ENCODE data around the gene MT1B. TPM values are rescaled to one million over a fixed set of nuclear protein-coding genes. Genes with fewer than 3 reads are reported as not detected.

Gene MT1B
- total and polyA plus RNA-seq, 2 of the 13 experiments (the other 11 are each of a cell fraction or from before 2014, with no cell fraction given) = 0.89 TPM; not detected in 1

- no peak for DNase-seq (ENCODE audit: low spot score)
- 0% methylated on average over 6 of the region's 6 CpGs for WGBS (ENCODE audit: low lambda C conversion rate)
- H3K79me2 ChIP-seq (ENCODE audit: insufficient read depth, low read length) = no peaks in the 10 kb centered on the region
- no peak overlapping the region for H3K4me3 ChIP-seq (replicated peaks in 1 of 3; ENCODE audit: insufficient read depth in 1 of 3, low read depth in 2 of 3, low read length in 3 of 3)
- no peak for TF ChIP-seq ZNF326 (CRISPR knock-in tag; IDR thresholded peaks at IDR 0.05; ENCODE audit: borderline replicate concordance)
- no peak for TF ChIP-seq AKNA (CRISPR knock-in tag; IDR thresholded peaks at IDR 0.05; ENCODE audit: borderline replicate concordance)
- TF ChIP-seq ELK4 (CRISPR knock-in tag; IDR thresholded peaks at IDR 0.05; ENCODE audit: borderline replicate concordance) = no peak
- TF ChIP-seq ZNF615 (CRISPR knock-in tag; IDR thresholded peaks at IDR 0.05; ENCODE audit: borderline replicate concordance) = no peak
- TF ChIP-seq KAT7 (CRISPR knock-in tag; IDR thresholded peaks at IDR 0.05; ENCODE audit: borderline replicate concordance) = no peak
- no peaks in the 10 kb centered on the region for H3K9me3 ChIP-seq (ENCODE audit: low read length)
- BruUV-seq (replicated peaks) = no TSS peak
- ATAC-seq = no peak
- CTCF ChIA-PET (ENCODE audit: low intra/inter-chr PET ratio, low total read pairs) = no interaction called here
- FAIRE-seq = no peak
- intact Hi-C loops (cut with micrococcal nuclease; ENCODE audit: unreplicated experiment) (no loop called here), in situ Hi-C loops (cut with HindIII; ENCODE audit: extremely low pct_ligation_motif_present, low pct_unique_long_range_greater_than_20kb) (no loop called here)
- H3K27me3 ChIP-seq (ENCODE audit: control insufficient read depth in 1 of 2, insufficient read depth in 2 of 2, low read length in 2 of 2) = peaks cover 11 to 38% of the 10 kb centered on the region in 2 experiments; a peak in 4 of 5 replicates
- peaks cover 28% of the 10 kb centered on the region for H3K4me1 ChIP-seq (ENCODE audit: insufficient read depth, low read length)
- no peak overlapping the region for H3K4me2 ChIP-seq (ENCODE audit: low read depth, low read length)
- no peak overlapping the region for H3K27ac ChIP-seq (ENCODE audit: extremely low read length, insufficient read depth, low read length)
- H3K36me3 ChIP-seq (replicated peaks in 1 of 2; ENCODE audit: control insufficient read depth in 1 of 2, insufficient read depth in 2 of 2, low read length in 2 of 2) = no peaks in the 10 kb centered on the region
- H2AFZ ChIP-seq (ENCODE audit: low read length) = no peak overlapping the region
- POLR2A ChIA-PET = interaction anchor here (1.8 kb wide), 1 partner anchor 11 kb away, joined by 6 read pairs; no protein-coding TSS in a partner anchor
- no peak overlapping the region for H3K9ac ChIP-seq (ENCODE audit: insufficient read depth, low read depth, low read length)
- H4K20me1 ChIP-seq (ENCODE audit: insufficient read depth, low read length) = no peaks in the 10 kb centered on the region
Measured at GRCh38 chr16:56618138-56618537, 33.5 kb upstream of the MT1B start.
